T follicular helper cell (primary cell): ENCODE results near the gene FLYWCH1.

ENCODE experiments used
- DNase-seq: peaks from one replicate; pipeline ENCODE4 v3.0.0-alpha.2; 2020; ENCODE audit warnings: low read depth
- total RNA-seq, 2 experiments: gene quantifications; one replicate each; lab custom pipeline; 2026; lab: John Stamatoyannopoulos, UW

The FLYWCH1 gene, protein sequence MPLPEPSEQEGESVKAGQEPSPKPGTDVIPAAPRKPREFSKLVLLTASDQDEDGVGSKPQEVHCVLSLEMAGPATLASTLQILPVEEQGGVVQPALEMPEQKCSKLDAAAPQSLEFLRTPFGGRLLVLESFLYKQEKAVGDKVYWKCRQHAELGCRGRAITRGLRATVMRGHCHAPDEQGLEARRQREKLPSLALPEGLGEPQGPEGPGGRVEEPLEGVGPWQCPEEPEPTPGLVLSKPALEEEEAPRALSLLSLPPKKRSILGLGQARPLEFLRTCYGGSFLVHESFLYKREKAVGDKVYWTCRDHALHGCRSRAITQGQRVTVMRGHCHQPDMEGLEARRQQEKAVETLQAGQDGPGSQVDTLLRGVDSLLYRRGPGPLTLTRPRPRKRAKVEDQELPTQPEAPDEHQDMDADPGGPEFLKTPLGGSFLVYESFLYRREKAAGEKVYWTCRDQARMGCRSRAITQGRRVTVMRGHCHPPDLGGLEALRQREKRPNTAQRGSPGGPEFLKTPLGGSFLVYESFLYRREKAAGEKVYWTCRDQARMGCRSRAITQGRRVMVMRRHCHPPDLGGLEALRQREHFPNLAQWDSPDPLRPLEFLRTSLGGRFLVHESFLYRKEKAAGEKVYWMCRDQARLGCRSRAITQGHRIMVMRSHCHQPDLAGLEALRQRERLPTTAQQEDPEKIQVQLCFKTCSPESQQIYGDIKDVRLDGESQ
- total RNA-seq: 37.8 to 105 reads per million in 2 experiments

DNA sequence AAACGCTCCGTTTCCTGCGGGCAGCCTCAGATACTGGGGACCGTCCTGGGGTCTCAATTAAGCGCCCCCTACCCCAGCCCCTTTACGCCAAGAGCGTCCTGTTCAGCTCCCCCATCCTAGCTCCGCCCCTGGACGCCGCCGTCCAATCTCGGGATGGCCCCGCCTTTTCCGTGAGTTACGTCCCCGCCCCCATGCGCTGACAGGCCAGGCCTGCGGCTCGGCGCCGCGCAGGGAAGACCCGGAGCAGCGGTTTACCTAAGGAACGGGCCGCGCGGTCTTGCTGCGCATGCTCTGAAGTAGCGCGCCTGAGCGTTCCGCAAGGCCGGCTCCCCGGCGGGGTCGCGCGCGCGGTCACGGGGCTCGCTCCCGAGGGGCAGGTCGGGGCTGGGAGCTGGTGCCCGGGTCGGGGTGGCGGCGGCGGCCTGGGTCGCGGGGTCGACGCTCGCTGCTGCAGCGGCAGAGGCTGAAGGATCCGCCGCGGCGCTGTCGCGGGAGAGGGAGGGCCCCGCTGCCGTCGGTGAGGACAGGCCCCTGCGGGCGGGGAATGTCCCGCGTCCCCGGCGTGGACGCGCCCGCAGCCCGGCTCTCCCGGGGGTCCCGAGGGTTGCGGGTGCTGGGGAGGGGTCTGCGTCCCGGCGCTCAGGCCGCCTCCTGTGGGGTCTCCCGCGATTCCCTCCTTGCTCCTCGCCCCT lies at the start of gene FLYWCH1:
TSS of gene FLYWCH1 (plus strand) at position 294 of the 692 bp plus-strand sequence. CDS start 17,755 bp downstream, outside the sequence.
- DNase-seq: peak; percentile 95

DNA sequence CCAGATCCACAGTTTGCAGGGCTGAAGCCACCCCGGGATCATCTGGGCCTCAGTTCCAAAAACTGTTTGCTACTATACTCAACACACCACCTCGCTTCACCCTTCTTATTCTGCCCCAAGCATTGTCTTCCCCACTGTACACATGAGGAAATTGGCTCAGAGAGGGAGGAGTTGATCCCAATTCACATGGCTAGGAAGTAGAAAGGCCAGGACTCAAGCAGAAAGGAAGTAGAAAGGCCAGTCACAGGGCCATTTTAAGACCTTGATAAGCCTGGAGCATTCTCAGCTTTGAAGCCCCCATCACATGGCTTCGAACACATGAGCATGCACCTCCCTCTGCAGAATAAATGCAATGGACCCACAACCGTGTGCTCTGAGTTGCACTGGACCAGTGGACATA lies 46.1 kb upstream of the FLYWCH1 start:
- no peak for DNase-seq

DNA sequence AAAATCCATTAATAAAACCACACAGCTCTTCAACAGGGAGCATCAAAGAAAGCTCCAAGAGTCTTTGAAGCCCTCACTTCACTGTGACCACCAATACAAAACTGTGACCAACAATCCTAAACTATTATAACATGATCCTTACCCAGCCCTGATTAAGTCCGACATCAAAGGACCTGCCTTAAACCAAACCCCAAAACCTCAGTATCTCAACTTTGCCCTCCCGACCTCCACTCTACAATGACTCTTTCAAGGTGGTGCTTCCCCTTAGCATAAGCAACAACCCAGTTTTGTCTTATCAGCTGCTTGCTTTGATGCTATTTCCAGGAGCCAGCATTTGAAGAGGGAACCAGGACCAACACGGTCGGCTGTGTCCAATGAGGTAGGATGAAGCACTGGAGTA lies 45.3 kb upstream of the FLYWCH1 start:
- no peak for DNase-seq

- no peak for DNase-seq
These were observed 44.1 kb upstream of the FLYWCH1 start for GRCh38 chr16:2867661-2867986.

GRCh38 chr16:2867987-2868789 lies 43.5 kb upstream of the FLYWCH1 start:
- peak; percentile 90 for DNase-seq

GRCh38 chr16:2871926-2872325 lies 39.8 kb upstream of the FLYWCH1 start:
- no peak for DNase-seq

DNA sequence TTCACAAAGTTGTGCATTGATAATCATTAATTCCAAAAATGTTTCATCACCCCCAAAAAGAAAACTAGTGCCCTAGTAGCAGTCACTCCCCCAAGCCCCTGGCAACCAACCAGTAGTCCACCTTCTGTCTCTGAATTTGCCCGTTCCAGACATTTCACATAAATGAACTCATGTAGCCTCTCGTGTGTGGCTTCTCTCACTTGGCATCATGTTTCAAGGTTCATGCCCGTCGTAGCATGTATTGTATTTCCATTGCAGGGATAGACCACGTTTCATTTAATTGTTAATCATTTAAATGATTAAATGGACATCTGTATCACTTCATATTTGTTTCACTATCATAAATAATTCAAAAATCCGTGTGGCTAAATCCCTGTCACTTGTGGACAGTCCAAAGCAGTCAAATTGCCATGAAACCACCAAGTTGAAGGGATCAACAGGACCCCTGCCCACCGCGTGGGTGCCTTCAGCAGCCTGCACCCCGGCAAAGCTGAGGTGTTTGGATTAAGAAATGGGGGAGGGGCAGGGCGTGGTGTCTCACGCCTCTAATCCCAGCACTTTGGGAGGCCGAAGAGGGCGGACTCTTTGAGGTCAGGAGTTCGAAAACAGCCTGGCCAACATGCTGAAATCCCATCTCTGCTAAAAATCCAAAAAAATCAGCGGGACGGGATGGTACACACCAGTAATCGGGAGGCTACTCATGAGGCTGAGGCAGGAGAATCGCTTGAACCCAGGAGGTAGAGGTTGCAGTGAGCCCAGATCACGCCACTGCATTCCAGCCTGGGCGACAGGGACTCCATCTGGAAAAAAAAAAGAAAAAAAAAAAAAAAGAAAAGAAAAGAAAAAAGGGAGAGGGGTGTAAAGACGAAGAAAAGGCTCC lies 37.5 kb upstream of the FLYWCH1 start:
- DNase-seq: no peak

DNA sequence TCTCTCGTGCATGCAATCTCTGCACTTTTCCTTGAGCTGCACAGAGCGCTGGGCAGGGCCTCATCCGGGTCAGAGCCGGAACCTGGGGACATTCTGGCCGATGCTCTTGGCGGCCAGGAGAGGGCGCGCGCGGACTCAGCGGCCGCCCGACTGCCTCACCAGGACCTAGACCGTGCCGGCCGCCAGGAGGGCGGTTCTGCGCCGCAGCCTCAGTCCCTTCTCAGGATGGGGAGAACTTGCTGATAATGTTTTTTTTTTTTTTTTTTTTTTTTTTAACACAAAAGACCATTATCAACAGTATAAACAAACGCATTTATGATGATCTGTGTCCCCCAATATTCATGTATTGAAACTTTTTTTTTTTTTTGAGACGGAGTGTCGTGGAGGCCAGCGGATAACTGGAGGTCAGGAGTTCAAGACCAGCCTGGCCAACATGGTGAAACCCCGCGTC lies 36.8 kb upstream of the FLYWCH1 start:
- DNase-seq: peak; percentile 41

- DNase-seq: no peak
These were observed 31.8 kb upstream of the FLYWCH1 start for GRCh38 chr16:2879854-2880508.

DNA sequence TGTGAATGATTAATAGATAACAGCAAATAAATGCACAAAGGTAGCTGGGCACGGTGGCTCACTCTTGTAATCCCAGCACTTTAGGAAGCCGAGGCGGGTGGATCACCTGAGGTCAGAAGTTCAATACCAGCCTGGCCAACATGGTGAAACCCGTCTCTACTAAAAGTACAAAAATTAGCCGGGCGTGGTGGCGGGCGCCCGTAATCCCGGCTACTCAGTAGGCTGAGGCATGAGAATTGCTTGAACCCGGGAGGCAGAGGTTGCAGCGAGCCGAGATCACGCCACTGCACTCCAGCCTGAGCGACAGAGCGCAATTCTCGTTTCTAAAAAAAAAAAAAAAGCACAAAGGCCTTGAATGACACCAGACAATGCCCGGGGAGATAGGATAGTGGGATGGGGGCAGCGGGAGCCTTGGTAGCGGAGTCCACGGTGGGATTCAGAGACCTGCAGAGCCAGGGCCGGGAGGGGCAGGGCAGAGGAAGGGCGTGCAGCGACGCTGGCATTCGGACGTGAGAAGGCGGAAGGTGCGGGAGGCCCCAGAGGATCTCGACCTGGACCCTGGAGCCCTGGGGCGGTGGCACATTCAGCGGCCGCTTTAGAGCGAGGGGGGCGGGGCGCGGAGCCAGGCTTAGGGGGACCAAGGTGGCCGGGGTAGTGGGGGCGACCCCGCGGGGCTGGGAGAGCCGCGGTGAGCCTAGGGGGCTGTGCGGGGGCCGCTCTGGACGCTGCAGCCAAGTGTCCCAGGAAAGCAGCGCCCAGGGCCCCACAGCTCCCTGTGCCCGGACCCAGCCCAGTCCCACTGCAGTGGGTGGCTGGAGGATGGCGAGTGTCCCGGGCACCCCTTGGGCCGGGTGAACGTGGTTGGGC lies 29.7 kb upstream of the FLYWCH1 start:
- DNase-seq: no peak

GRCh38 chr16:2882650-2883457 lies 28.9 kb upstream of the FLYWCH1 start, which contains the start of gene FLYWCH2:
Gene FLYWCH2, plus strand, starts transcription at chr16:2883215. Its CDS starts 13,235 bp downstream, at chr16:2896450.
- peak; percentile 99 for DNase-seq

DNA sequence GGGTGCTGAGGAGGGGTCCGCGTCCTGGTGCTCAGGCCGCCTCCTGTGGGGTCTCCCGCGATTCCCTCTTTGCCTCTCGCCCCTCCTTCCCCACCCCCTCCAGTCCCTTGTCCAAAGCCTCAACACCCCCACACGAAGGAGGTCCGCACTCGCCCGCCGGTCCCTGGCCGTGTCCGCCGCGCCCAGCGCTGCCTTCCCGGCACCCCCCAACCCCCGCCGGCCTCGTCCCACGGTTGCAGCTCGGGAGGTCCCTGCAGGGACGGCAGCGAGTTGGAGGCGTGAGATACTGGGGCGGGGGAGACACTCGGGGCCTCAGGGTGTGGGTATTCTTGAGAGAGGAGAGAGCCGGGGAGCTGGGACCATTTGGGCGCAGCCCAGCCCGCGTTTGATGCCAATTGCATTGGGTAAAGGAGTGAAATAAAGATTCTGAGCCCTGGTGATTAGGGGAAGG lies 28.2 kb upstream of the FLYWCH1 start:
- no peak for DNase-seq

DNA sequence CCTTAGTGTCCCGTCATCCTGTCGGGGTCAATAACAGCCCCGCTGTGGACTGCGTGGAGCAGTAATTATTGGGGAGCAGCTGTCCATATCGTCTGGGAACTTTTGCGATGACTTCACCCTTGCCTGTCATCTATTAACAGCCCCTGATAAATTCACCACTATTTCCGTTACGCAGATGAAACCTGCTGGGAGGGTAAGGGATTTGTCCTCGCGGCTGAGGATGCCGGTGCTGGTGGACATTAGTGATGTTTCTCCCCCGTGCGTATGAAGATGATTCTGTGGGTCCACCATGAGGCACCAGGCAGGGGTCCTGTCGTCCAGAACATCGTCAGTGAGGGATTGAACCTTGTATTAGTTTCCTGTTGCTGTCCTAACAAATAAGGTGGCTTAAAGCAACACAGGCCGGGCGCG lies 27.7 kb upstream of the FLYWCH1 start:
- no peak for DNase-seq

GRCh38 chr16:2894231-2894630 lies 17.5 kb upstream of the FLYWCH1 start:
- no peak for DNase-seq

- DNase-seq: no peak
These were observed 15.9 kb upstream of the FLYWCH1 start for GRCh38 chr16:2895813-2896212.

- DNase-seq: no peak
These were observed 15.2 kb upstream of the FLYWCH1 start for GRCh38 chr16:2896480-2897010.

DNA sequence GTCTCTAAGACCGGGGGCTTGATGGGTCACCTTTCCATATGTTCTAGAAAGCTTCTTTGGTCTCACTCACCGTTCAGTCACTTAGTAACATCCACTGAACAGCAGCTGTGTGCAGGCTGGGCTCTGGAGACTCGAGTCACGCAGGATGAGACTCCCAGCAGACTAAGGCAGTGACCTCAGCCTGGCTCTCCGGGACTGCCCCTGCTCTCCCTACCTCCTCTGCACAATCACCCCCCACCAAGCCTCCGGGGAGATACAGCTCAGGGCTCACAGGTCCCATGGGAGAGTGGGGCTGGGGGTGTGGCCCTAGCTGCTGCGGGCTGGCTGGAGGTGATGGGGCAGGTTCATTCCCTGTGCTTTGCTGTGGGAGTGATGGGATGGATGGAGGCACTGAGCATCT lies 14.6 kb upstream of the FLYWCH1 start:
- no peak for DNase-seq
